ENCODE results near the gene DKK3.

Gene DKK3

GRCh38 chr11:12053606-12054361 is 45.4 kb upstream of the DKK3 start:
- Histone ChIP-seq H3K9ac (ENCODE audit: low read depth, low read length, poor library complexity) (no peak overlapping the region), H2BK5ac (ENCODE audit: low read length) (no peak overlapping the region), H3K4me1 (ENCODE audit: control insufficient read depth in 2 of 2, insufficient read depth in 1 of 2, low read depth in 1 of 2, low read length in 2 of 2) (no peaks in the 10 kb centered on the region), H3K9me3 (replicated peaks in 1 of 2; ENCODE audit: control insufficient read depth in 2 of 2, insufficient read depth in 1 of 2, low read depth in 1 of 2, low read length in 2 of 2) (no peaks in the 10 kb centered on the region), H4K8ac (ENCODE audit: low read depth, low read length) (no peak overlapping the region), H3K14ac (ENCODE audit: low read length) (no peak overlapping the region), H3K27me3 (ENCODE audit: control insufficient read depth in 3 of 3, insufficient read depth in 3 of 3, low read depth in 1 of 3, low read length in 3 of 3) (peaks cover 0 to 2% (median 0%) of the 10 kb centered on the region in 3 experiments), H4K91ac (ENCODE audit: low read depth, low read length, poor library complexity) (no peak overlapping the region), H3K4ac (ENCODE audit: low read length) (no peak overlapping the region), H2BK120ac (ENCODE audit: low read depth, low read length) (no peak overlapping the region), H2AFZ (ENCODE audit: low read length) (no peak overlapping the region), H3K23ac (ENCODE audit: low read depth, low read length, poor library complexity) (no peak overlapping the region), H3K4me2 (ENCODE audit: insufficient read depth, low read length, poor library complexity, severe bottlenecking) (no peak overlapping the region), H3K18ac (ENCODE audit: low read length) (no peak overlapping the region), H3K4me3 (ENCODE audit: low read length in 2 of 2) (no peak overlapping the region), H2AK5ac (ENCODE audit: low read depth, low read length) (no peak overlapping the region), H3K79me1 (ENCODE audit: low read depth, low read length) (no peaks in the 10 kb centered on the region), H2BK12ac (ENCODE audit: low read length) (no peak overlapping the region), H2BK15ac (ENCODE audit: low read length) (no peak overlapping the region), H3K27ac (replicated peaks; ENCODE audit: low read length) (no peak overlapping the region), H3K36me3 (replicated peaks in 1 of 2; ENCODE audit: control insufficient read depth in 2 of 2, insufficient read depth in 2 of 2, low read length in 2 of 2) (no peaks in the 10 kb centered on the region)
- WGBS, 2 donors (ENCODE audit: extremely low coverage in 2 of 2, insufficient read length in 2 of 2, insufficient replicate concordance in 1 of 2), result no CpG with 5 or more reads among the region's 4 CpGs
- DNase-seq (ENCODE audit: low spot score), result no peak

- Histone ChIP-seq H2AFZ (ENCODE audit: low read length) (no peak overlapping the region), H3K9ac (ENCODE audit: low read depth, low read length, poor library complexity) (no peak overlapping the region), H3K4me3 (ENCODE audit: low read length in 2 of 2) (peak overlapping the region in 1 of 2 donors; percentile 9), H2AK5ac (ENCODE audit: low read depth, low read length) (no peak overlapping the region), H3K14ac (ENCODE audit: low read length) (no peak overlapping the region), H4K91ac (ENCODE audit: low read depth, low read length, poor library complexity) (no peak overlapping the region), H2BK5ac (ENCODE audit: low read length) (no peak overlapping the region), H3K4me2 (ENCODE audit: insufficient read depth, low read length, poor library complexity, severe bottlenecking) (no peak overlapping the region), H3K36me3 (replicated peaks in 1 of 2; ENCODE audit: control insufficient read depth in 2 of 2, insufficient read depth in 2 of 2, low read length in 2 of 2) (no peaks in the 10 kb centered on the region), H3K27ac (replicated peaks; ENCODE audit: low read length) (no peak overlapping the region), H2BK15ac (ENCODE audit: low read length) (no peak overlapping the region), H3K18ac (ENCODE audit: low read length) (peak overlapping the region; percentile 16), H2BK12ac (ENCODE audit: low read length) (no peak overlapping the region), H3K23ac (ENCODE audit: low read depth, low read length, poor library complexity) (no peak overlapping the region), H3K4me1 (ENCODE audit: control insufficient read depth in 2 of 2, insufficient read depth in 1 of 2, low read depth in 1 of 2, low read length in 2 of 2) (no peaks in the 10 kb centered on the region), H3K79me1 (ENCODE audit: low read depth, low read length) (no peaks in the 10 kb centered on the region), H3K9me3 (replicated peaks in 1 of 2; ENCODE audit: control insufficient read depth in 2 of 2, insufficient read depth in 1 of 2, low read depth in 1 of 2, low read length in 2 of 2) (no peaks in the 10 kb centered on the region), H2BK120ac (ENCODE audit: low read depth, low read length) (no peak overlapping the region), H3K27me3 (ENCODE audit: control insufficient read depth in 3 of 3, insufficient read depth in 3 of 3, low read depth in 1 of 3, low read length in 3 of 3) (peaks cover 0 to 3% (median 0%) of the 10 kb centered on the region in 3 experiments), H4K8ac (ENCODE audit: low read depth, low read length) (no peak overlapping the region), H3K4ac (ENCODE audit: low read length) (no peak overlapping the region)
- DNase-seq (ENCODE audit: low spot score), result no peak
- no CpG with 5 or more reads among the region's 15 CpGs for WGBS, 2 donors (ENCODE audit: extremely low coverage in 2 of 2, insufficient read length in 2 of 2, insufficient replicate concordance in 1 of 2)
Measured at GRCh38 chr11:12052676-12053605, 44.5 kb upstream of the DKK3 start.

- H2BK5ac ChIP-seq (ENCODE audit: low read length), result no peak overlapping the region
- H3K14ac ChIP-seq (ENCODE audit: low read length), result no peak overlapping the region
- no peak overlapping the region for H2AFZ ChIP-seq (ENCODE audit: low read length)
- no peak overlapping the region for H3K23ac ChIP-seq (ENCODE audit: low read depth, low read length, poor library complexity)
- no peak for DNase-seq (ENCODE audit: low spot score)
- H3K18ac ChIP-seq (ENCODE audit: low read length), result no peak overlapping the region
- no peaks in the 10 kb centered on the region for H3K79me1 ChIP-seq (ENCODE audit: low read depth, low read length)
- no peak overlapping the region for H2BK12ac ChIP-seq (ENCODE audit: low read length)
- H3K4me2 ChIP-seq (ENCODE audit: insufficient read depth, low read length, poor library complexity, severe bottlenecking), result no peak overlapping the region
- no peak overlapping the region for H4K8ac ChIP-seq (ENCODE audit: low read depth, low read length)
- H3K4me3 ChIP-seq (ENCODE audit: low read length in 2 of 2), result no peak overlapping the region
- WGBS, 2 donors (ENCODE audit: extremely low coverage in 2 of 2, insufficient read length in 2 of 2, insufficient replicate concordance in 1 of 2), result no CpG with 5 or more reads among the region's 6 CpGs
- H3K27ac ChIP-seq (replicated peaks; ENCODE audit: low read length), result no peak overlapping the region
- no peak overlapping the region for H2BK15ac ChIP-seq (ENCODE audit: low read length)
- no peak overlapping the region for H3K9ac ChIP-seq (ENCODE audit: low read depth, low read length, poor library complexity)
- H3K9me3 ChIP-seq (replicated peaks in 1 of 2; ENCODE audit: control insufficient read depth in 2 of 2, insufficient read depth in 1 of 2, low read depth in 1 of 2, low read length in 2 of 2), result no peaks in the 10 kb centered on the region
- no peak overlapping the region for H2AK5ac ChIP-seq (ENCODE audit: low read depth, low read length)
- H3K36me3 ChIP-seq (replicated peaks in 1 of 2; ENCODE audit: control insufficient read depth in 2 of 2, insufficient read depth in 2 of 2, low read length in 2 of 2), result no peaks in the 10 kb centered on the region
- no peak overlapping the region for H4K91ac ChIP-seq (ENCODE audit: low read depth, low read length, poor library complexity)
- H3K4me1 ChIP-seq (ENCODE audit: control insufficient read depth in 2 of 2, insufficient read depth in 1 of 2, low read depth in 1 of 2, low read length in 2 of 2), result no peaks in the 10 kb centered on the region
- H3K27me3 ChIP-seq (ENCODE audit: control insufficient read depth in 3 of 3, insufficient read depth in 3 of 3, low read depth in 1 of 3, low read length in 3 of 3), result peaks cover 0 to 3% (median 0%) of the 10 kb centered on the region in 3 experiments
- H2BK120ac ChIP-seq (ENCODE audit: low read depth, low read length), result no peak overlapping the region
- H3K4ac ChIP-seq (ENCODE audit: low read length), result no peak overlapping the region
Measured at GRCh38 chr11:12051287-12051662, 42.8 kb upstream of the DKK3 start.
